Neural cell (in vitro differentiated cells): ENCODE results near the gene YWHAE. TPM values are rescaled to one million over a fixed set of nuclear protein-coding genes. Genes with fewer than 3 reads are reported as not detected.

Source experiments
- H2AFZ ChIP-seq: fragments of 200-600, 300-800 bp; sonication (generic), shearing (Covaris generic); 2 replicates; pipeline ENCODE4 v1.6.0; 2014; ENCODE audit warnings: low read depth, mild to moderate bottlenecking, antibody characterized with exemption, low read length, moderate library complexity
- H3F3A ChIP-seq: fragments of 200-600 bp; shearing (Covaris generic); 2 replicates; pipeline ENCODE4 v1.6.1; 2016; ENCODE audit warnings: mild to moderate bottlenecking, moderate library complexity, mixed read lengths, antibody characterized with exemption, low read length; ENCODE audit not compliant: insufficient read depth, poor library complexity, severe bottlenecking
- H3K27ac ChIP-seq: fragments of 200-600, 300-800 bp; sonication (generic), shearing (Covaris generic); 2 replicates; pipeline ENCODE4 v1.5.1; 2014; ENCODE audit warnings: mild to moderate bottlenecking, low read length, moderate library complexity
- H3K27me3 ChIP-seq: fragments of 300-800, 200-600 bp; sonication (generic), shearing (Covaris generic); 2 replicates; pipeline ENCODE4 v1.6.0; 2014; ENCODE audit warnings: mild to moderate bottlenecking, low read depth, low read length, moderate library complexity; ENCODE audit not compliant: insufficient read depth
- H3K36me3 ChIP-seq: fragments of 300-800, 200-600 bp; sonication (generic), shearing (Covaris generic); 2 replicates; pipeline ENCODE4 v1.5.1; 2014; ENCODE audit warnings: mild to moderate bottlenecking, antibody characterized with exemption, low read length, moderate library complexity; ENCODE audit not compliant: insufficient read depth
- H3K4me2 ChIP-seq: fragments of 300-800, 200-600 bp; sonication (generic), shearing (Covaris generic); 2 replicates; pipeline ENCODE4 v1.6.0; 2014; ENCODE audit warnings: mild to moderate bottlenecking, low read length
- H3K4me3 ChIP-seq: fragments of 300-800, 200-600 bp; sonication (generic), shearing (Covaris generic); 2 replicates; pipeline ENCODE4 v1.5.1; 2014; ENCODE audit warnings: mild to moderate bottlenecking, low read length, moderate library complexity
- H3K79me2 ChIP-seq: fragments of 200-600 bp; shearing (Covaris generic); replicated peaks from 2 replicates; pipeline ENCODE4 v1.6.0; 2014; ENCODE audit warnings: mild to moderate bottlenecking, low read length, moderate library complexity; ENCODE audit not compliant: insufficient read depth
- H3K9ac ChIP-seq: fragments of 300-800, 200-600 bp; sonication (generic), shearing (Covaris generic); 2 replicates; pipeline ENCODE4 v1.6.1; 2016; ENCODE audit warnings: mild to moderate bottlenecking, low read length, mixed read lengths
- H3K9me2 ChIP-seq: fragments of 200-600 bp; shearing (Covaris generic); 2 replicates; pipeline ENCODE4 v1.6.1; 2016; ENCODE audit warnings: mild to moderate bottlenecking, low read length, mixed read lengths; ENCODE audit not compliant: insufficient read depth
- H3K9me3 ChIP-seq: fragments of 200-600, 300-800 bp; sonication (generic), shearing (Covaris generic); 2 replicates; pipeline ENCODE4 v1.6.1; 2016; ENCODE audit warnings: mild to moderate bottlenecking, mixed run types, low read length, moderate library complexity, mixed read lengths
- H4K20me1 ChIP-seq: fragments of 200-600 bp; shearing (Covaris generic); 2 replicates; pipeline ENCODE4 v1.6.1; 2016; ENCODE audit warnings: mild to moderate bottlenecking, mixed run types; ENCODE audit not compliant: insufficient read depth
- CTCF ChIP-seq: fragments of 450-650 bp; IDR thresholded peaks from 2 replicates; pipeline ENCODE4 v1.5.1; 2014; ENCODE audit warnings: antibody characterized with exemption, mild to moderate bottlenecking, moderate library complexity; ENCODE audit not compliant: poor library complexity, severe bottlenecking
- EP300 ChIP-seq: fragments of 450-650 bp; conservative IDR thresholded peaks from 2 replicates; pipeline ENCODE4 v1.6.1; 2014; ENCODE audit warnings: antibody characterized with exemption, mild to moderate bottlenecking, moderate library complexity; ENCODE audit not compliant: poor library complexity, severe bottlenecking
- EZH2 ChIP-seq: fragments of 200-600, 300-800 bp; shearing (Covaris generic), sonication (generic); IDR thresholded peaks from 2 replicates; pipeline ENCODE4 v1.6.1; 2014; ENCODE audit warnings: antibody characterized with exemption, low read length, borderline replicate concordance, mild to moderate bottlenecking; ENCODE audit not compliant: insufficient read depth, poor library complexity, severe bottlenecking
- MXI1 ChIP-seq: fragments of 450-650 bp; conservative IDR thresholded peaks from 2 replicates; pipeline ENCODE4 v1.6.1; 2014; ENCODE audit warnings: antibody characterized with exemption, mild to moderate bottlenecking; ENCODE audit not compliant: poor library complexity, severe bottlenecking
- POLR2AphosphoS5 ChIP-seq: IDR thresholded peaks from 2 replicates; pipeline ENCODE4 v1.6.1; 2012
- RAD21 ChIP-seq: fragments of 450-650 bp; conservative IDR thresholded peaks from 2 replicates; pipeline ENCODE4 v1.6.1; 2014; ENCODE audit warnings: antibody characterized with exemption, mild to moderate bottlenecking, moderate library complexity
- REST ChIP-seq: IDR thresholded peaks from 2 replicates; pipeline ENCODE4 v1.6.1; 2012; ENCODE audit warnings: borderline replicate concordance
- SMC3 ChIP-seq: fragments of 450-650 bp; conservative IDR thresholded peaks from 2 replicates; pipeline ENCODE4 v1.6.1; 2014; ENCODE audit warnings: antibody characterized with exemption, mild to moderate bottlenecking, moderate library complexity; ENCODE audit not compliant: poor library complexity
- TAF1 ChIP-seq: IDR thresholded peaks from 2 replicates; pipeline ENCODE4 v1.6.1; 2012; ENCODE audit warnings: low read depth
- polyA plus RNA-seq: library from polyadenylated mRNA; depleted of rRNA; stranded (reverse); fragments of >200 nt; gene quantifications from 2 replicates; pipeline ENCODE4 v1.2.3, GENCODE V29; 2014

Gene YWHAE
- polyA plus RNA-seq, 1 donor from 2014 or later, result 594 TPM

GRCh38 chr17:1385861-1386260, 14.2 kb downstream of the YWHAE start:
- Histone ChIP-seq H3K9ac (no peak overlapping the region), H3K27me3 (no peaks in the 10 kb centered on the region), H3K36me3 (no peaks in the 10 kb centered on the region), H4K20me1 (peaks cover 80% of the 10 kb centered on the region), H3K9me3 (no peaks in the 10 kb centered on the region), H3K79me2 (peaks cover 91% of the 10 kb centered on the region), H2AFZ (no peak overlapping the region), H3K4me3 (no peak overlapping the region), H3K4me2 (no peak overlapping the region), H3K9me2 (no peaks in the 10 kb centered on the region), H3F3A (no peaks in the 10 kb centered on the region), H3K27ac (no peak overlapping the region)
- TF ChIP-seq MXI1, result no peak
- no peak for TF ChIP-seq SMC3
- TF ChIP-seq EZH2, result no peak

- no peaks in the 10 kb centered on the region for H3F3A ChIP-seq
- H3K36me3 ChIP-seq, result no peaks in the 10 kb centered on the region
- no peak overlapping the region for H3K9ac ChIP-seq
- H3K4me3 ChIP-seq, result no peak overlapping the region
- H3K79me2 ChIP-seq, result peaks cover 91% of the 10 kb centered on the region
- H4K20me1 ChIP-seq, result peaks cover 80% of the 10 kb centered on the region
- no peaks in the 10 kb centered on the region for H3K27me3 ChIP-seq
- no peak overlapping the region for H3K4me2 ChIP-seq
- H3K9me3 ChIP-seq, result no peaks in the 10 kb centered on the region
- H2AFZ ChIP-seq, result no peak overlapping the region
- H3K9me2 ChIP-seq, result no peaks in the 10 kb centered on the region
- no peak for TF ChIP-seq CTCF
- no peak for TF ChIP-seq TAF1
- TF ChIP-seq POLR2AphosphoS5, result no peak
- TF ChIP-seq REST, result no peak
- TF ChIP-seq MXI1, result no peak
- TF ChIP-seq EZH2, result no peak
- TF ChIP-seq RAD21, result no peak
- TF ChIP-seq EP300, result no peak
- no peak overlapping the region for H3K27ac ChIP-seq
These were observed 15.1 kb downstream of the YWHAE start for GRCh38 chr17:1384905-1385435.
